ENCODE measurements around the gene GMPR2.

GMPR2 gene

DNA sequence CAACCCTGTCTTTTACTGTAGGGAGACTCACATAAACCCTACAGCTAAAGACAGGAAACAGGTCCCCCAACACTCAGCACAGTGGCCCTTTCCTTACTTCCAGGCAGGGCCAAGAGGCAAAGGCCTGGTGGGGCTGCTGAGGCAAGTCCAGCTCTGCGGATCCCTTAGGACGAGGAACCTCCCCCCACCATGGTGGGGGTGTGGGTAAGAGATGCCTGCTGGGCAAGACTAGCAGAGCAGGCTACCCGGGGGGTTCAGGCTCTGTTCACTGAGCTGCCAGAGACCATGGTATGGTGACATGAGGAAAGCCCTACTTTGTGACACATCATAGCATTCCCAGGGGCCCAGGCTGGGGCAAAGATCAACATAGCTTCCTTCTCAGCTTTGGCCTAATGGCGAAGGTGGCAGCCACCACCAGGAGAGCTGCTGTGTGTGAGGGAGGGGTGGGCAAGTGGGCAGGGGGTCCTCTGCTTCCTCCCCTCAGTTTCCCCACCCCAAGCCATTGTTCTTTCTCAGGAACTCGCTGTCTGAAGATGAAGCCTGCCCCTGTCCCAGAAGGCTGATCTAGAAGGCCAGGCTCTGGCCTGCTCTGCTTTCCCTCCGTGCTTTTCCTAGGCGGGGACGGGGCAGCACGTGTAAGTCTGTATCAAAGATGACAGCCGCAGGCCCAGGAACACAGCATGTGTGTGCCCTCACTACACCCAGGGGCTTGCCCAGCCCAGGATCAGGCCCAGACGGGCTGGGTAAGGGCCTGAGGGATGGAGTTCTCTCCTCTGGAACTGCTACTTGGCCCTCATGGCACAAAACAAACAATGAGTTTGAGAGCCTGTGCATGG lies 19.8 kb downstream of the GMPR2 start:
- DNase-seq (ENCODE audit: low spot score), result no peak

GRCh38 chr14:24253936-24254335 lies 21.2 kb downstream of the GMPR2 start:
- no peak for DNase-seq (ENCODE audit: low spot score)

DNA sequence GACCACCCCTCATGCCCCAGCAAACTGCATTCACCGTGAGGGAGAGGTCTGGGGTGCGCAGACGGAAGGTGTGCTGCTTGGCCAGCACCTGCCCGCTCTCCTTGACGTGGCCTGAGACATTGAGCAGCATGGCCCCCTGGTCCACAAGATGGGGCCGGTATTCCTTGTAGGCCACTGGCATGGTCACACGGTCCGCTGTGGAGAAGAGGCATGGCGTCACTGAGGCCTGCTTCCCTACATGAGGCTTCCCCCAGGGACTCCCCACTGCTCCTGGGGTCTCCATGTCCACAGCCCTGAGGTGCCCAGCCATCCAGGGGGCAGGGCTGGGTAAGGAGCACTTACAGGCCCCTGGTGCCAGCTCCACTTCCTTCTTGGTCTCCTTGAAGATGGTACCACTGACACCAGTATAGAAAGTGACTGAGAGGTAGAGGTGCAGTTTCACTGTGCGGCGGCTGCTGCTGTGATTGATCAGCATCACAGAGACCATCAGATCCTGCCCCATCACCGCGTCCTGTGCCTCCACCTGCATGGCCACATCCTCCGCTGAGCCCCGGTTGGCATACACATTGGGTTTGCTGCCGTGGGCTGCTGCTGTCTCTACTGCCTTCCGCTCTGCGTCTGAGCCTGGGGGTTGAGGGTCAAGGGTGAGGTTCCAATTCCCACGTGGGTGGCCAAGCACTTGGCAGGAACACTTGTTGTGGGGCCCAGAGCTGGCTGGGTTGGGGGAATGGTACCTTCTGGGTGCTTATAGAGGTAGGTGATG lies 22.1 kb downstream of the GMPR2 start:
- DNase-seq (ENCODE audit: low spot score), result no peak

DNA sequence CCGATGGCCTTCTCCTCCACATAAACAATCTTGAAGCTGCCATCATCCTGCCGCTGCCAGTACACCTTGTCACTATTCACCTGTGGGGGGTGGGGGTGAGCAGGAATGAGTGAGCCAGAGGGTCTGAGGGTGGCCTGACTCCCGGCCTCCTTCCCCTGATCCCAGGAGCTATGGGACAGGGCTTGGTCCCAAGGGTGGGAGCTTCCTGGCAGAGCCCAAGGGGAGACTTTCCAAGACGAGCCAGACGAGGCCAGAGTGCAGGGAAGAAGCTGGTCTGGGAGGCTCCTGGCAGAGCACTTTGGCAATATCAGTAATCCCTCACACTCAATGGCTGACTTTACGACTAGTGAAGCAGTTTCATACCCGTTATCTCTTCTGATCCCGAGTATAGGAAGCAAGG lies 22.7 kb downstream of the GMPR2 start:
- DNase-seq (ENCODE audit: low spot score), result no peak

GRCh38 chr14:24255931-24256711 lies 23.4 kb downstream of the GMPR2 start:
- no peak for DNase-seq (ENCODE audit: low spot score)

DNA sequence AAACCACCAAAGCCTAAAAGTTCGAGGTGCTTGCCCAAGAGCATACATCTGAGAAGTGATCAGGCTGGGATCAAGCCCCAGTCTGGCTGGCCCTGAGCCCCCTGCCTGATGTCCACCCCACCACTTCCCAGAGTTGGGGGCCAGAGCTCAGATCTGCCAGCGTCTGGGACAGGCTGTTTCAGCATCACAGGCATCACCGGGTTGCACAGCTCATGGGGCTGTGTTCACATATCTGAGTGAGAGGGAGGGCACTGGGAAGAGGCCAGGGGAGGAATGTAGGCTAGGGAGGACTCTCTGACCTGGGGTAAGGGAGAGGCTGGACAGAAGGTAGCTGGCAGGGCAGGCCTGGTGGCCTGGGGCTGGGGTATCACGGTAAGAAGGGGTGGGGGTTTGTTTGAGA lies 24.2 kb downstream of the GMPR2 start:
- DNase-seq (ENCODE audit: low spot score), result no peak

DNA sequence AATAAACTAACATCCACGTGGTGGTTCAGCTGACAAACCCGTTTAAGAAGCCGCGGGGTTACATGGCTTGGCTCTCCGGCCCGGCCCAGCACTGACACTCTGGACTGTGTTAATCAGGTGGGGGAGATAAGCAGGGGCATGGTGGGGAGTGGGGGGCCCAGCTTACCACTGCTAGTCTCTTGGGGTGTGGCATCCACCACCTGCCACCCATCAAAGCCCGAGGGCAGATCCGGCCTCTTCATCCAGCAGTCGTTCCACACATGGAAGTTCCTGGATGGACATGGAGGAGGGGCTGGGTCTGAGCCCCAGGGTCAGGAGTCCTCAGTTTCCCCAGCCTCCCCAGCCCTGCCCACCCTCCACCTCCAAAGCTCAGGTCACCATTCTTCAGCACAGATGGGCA lies 25.4 kb downstream of the GMPR2 start:
- DNase-seq (ENCODE audit: low spot score), result no peak

DNA sequence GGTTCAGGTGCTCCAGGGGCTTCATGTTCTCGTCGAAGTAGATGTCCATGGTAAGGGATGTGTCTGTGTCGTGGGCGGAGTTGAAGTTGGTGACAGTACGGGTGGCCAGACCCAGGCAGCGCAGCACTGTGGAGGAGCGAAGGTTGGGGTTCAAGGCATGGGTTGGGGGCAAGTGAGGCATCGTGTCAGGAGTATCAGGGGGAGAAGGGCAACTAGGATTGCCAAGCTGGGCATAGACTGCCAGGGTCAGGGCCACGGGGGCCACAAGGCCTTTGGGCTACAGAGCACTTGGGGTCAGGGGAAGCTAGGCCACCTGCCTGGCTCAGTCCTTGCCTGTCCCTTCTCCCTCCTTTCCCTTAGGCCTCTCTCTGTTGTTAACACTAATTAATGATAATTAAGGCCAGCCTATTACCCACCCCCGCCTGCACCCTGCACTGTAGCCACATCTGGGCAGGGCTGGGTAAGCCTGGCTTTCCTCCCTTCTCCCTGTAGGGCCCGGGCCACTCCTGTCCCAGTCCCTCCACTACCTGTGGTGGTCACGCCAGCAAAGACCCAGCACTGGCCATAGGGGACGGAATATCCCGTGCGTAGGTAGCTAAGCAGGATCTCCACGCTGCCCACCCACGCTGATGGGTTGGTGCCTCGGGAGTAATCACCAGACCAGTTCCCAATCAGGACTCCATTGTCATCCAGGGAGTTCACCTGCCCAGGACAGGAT lies 26.0 kb downstream of the GMPR2 start:
- no peak for DNase-seq (ENCODE audit: low spot score)

- DNase-seq (ENCODE audit: low spot score), result no peak
These were observed 26.7 kb downstream of the GMPR2 start for GRCh38 chr14:24259282-24260025.

DNA sequence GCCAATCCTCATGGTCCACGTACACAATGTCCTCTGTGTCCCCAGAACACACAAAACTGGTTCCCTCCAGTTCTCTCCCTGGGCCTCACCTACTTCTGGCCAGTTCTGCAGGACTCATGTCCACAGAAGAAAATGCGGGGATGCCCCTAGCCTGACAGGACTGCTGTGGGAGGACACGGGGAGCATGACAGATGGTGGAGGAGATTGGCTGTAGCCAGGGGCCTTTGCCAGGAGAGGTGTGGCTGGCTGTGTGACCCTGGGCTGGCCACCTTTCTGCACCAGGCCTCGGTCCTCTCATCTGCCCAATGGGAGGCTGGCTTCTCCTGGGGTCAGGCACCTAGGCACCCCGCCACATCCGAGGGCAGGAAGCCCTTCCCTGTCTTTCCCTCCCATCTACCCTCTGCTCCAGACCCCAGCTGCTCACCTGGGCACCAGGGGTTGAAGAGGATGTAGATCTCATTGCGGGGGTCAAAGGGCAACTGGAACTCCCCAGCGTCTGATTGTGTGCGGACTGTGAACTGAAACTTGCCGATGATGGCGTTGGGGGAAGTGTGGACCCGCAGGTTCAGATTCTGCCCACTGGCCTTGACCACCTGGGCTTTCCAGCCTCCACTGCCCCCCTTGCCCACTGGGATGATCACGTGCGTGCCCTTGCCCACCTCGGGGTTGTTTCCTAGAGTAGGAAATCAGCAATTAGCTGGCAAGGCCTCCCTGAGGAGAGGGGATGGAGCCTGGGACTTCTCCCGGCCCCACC lies 27.5 kb downstream of the GMPR2 start:
- DNase-seq (ENCODE audit: low spot score), result no peak

- no peak for DNase-seq (ENCODE audit: low spot score)
These were observed 28.0 kb downstream of the GMPR2 start for GRCh38 chr14:24260780-24261157.

- no peak for DNase-seq (ENCODE audit: low spot score)
These were observed 28.7 kb downstream of the GMPR2 start for GRCh38 chr14:24261256-24261968.

DNA sequence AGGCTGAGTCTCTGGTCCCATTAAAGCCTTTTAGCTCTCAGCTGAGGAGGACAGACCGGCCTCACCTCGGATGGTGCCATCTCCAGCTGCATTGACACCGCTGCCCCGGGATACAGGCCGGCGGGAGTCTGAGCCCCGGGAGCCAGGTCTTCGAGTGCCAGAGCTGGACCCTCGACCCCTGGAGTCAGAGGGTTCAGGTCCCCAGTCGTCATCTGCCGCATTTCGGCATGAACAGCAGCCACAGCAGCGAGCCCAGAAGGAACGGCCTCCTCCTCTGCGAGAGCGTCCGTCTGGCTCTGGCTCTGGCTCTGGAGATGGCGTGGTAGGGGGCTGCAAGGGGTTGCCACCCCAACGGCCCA lies 29.2 kb downstream of the GMPR2 start:
- DNase-seq (ENCODE audit: low spot score), result no peak

DNA sequence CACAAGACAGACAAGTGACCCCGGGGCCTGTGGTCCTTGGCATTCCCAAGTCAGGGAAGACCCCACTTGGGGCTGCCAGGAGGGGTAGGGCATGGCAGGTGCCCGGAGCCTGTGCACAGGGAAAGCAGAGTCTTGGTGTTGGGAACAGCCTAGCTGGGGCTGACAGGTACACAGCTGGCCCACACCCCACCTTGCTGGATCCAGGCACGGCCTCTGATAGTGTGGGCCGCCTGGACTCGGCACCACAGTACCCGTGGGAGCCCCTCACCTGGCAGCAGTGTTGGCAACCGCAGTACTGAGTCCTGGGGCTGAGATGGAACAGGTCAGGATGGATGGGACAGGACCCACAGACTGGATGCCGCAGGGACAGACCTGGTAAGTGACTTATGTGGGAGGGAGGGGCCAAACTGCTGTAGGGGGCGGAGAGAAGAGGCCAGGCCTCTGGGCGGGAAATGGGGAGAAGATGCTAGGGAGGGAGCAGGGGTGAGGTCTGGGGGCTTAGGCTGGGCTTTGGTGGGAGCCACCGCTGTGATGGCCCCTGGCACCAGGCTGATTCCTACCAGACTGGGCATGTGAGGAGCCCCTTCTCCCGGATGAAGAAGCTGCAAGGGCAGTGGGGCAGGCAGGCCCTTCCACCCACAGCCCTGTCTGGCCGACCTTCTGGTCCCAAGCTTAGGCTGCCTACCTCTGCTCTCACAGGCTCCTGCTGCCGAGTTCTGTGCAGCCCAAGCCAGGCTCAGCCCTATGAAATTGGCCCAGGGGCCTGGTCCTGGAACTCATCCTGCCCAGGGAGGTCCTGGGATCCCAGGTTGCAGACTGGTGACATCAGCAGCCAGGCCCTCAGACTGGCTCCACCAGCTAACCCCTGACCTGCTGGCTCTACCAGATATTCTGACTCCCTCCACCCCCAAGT lies 30.3 kb downstream of the GMPR2 start, which contains the start of gene TGM1:
TGM1 (minus strand) TSS at position 357 of the 913 bp plus-strand sequence. CDS start 825 bp downstream, outside the sequence.
- DNase-seq (ENCODE audit: low spot score), result no peak

DNA sequence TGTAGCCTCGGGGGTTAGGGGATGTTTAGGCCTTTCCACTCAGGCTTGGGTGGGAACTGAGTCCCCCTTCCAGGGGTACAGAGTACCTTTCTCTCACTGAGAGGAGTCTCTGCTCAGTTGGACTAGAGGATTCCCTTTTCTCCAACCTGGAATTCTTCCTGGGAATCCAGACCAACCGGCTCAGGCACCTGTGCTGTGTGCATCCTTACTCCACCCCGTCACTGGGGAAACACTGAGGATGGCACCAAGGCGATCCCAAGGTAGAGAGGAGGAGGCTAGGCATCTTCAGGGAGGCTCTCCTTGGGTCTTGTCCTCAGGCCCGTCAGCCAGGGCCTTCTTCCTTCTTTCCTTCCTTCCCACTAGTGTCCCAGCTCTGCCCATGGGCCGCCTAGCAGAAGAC lies 31.1 kb downstream of the GMPR2 start:
- no peak for DNase-seq (ENCODE audit: low spot score)

DNA sequence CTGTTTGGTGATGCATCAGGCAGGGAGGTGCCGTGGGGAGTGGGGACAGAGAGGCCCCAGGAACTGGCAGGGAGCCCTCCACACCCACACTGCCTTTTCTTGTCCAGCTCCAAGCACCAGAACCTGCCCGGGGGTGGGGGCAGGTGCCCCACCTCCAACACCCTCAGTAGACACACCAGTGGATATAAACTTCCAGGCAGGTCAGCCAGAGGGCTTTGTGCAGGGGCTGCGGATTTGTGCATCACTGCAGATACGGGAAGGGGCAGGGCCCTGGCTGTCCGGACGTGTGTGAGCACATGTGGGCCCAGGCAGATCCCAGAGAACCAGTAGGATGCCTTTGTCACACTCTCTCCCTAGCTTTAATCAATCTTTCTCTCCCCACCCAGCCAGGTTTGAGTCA lies 31.6 kb downstream of the GMPR2 start:
- no peak for DNase-seq (ENCODE audit: low spot score)

DNA sequence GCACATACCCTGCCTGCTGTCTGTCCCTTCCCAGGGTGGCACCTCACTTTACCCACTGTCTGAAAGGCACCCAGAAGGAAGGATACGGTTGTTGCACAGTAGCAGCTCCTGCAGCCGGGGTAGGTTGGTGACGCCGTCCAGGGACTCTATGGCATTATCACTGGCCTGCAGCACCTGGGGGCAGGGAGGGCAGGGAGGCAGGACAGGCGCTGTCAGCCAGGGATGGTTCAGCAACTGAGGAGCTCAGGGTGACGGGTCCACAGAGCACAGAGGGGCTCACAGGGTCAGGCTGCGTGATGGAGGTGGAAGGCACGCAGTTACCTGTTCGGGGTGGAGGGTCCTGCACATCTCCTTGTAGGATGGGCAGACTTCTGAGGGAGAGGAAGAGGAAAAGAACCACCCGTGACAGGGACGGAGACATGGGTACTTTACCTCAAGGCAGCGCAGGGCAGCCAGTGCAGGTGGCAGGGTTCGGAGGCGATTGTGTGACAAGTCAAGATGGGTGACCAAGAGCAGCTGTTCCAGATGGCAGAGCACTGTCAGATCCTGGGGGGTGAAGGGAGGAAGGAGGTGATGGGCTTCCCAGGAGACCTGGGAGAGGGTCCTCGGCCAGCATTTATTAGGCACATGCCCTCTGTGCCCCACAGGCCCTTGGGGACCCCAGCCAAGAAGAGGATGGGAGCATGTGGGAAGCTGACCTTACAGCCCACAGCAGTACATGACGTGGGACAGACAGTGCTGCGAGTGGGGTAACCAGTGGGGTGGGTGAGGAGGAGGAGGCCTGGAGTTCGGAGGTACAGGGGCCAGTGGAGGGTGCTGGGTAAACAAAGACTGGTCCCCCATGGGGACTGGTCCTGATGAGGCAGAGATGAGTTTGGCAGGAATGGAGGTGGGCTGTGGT lies 33.9 kb downstream of the GMPR2 start:
- no peak for DNase-seq (ENCODE audit: low spot score)

- DNase-seq (ENCODE audit: low spot score), result no peak
These were observed 34.8 kb downstream of the GMPR2 start for GRCh38 chr14:24267516-24267915.
